Peyer's patch (tissue), 4 donors: ENCODE data around the gene C17orf100. TPM values are rescaled to one million over a fixed set of nuclear protein-coding genes. Genes with fewer than 3 reads are reported as not detected.

Experiments
- DNase-seq, 3 donors: peaks; one replicate each; pipeline ENCODE4 v3.0.0-alpha.2; 2017 to 2019
- H3K27ac ChIP-seq, 4 donors: fragments of 200-600 bp; sonication (generic); one replicate each; pipeline ENCODE4 v1.5.1; 2016 to 2019
- H3K27me3 ChIP-seq, 2 donors: fragments of 200-600 bp; sonication (generic); one replicate each; pipeline ENCODE4 v1.5.1; 2019
- H3K36me3 ChIP-seq, 3 donors: fragments of 200-600 bp; sonication (generic); one replicate each; pipeline ENCODE4 v1.5.1; 2016 to 2019
- H3K4me1 ChIP-seq, 4 donors: fragments of 200-600 bp; sonication (generic); one replicate each; pipeline ENCODE4 v1.5.1; 2016 to 2019
- H3K4me3 ChIP-seq, 4 donors: fragments of 200-600 bp; sonication (generic); 1 replicate in 3 of 4; 2 replicates in 1 of 4; pipeline ENCODE4 v1.5.1; 2016 to 2019; ENCODE audit warnings: mild to moderate bottlenecking in 1 of 4
- H3K9me3 ChIP-seq, 4 donors: fragments of 200-600 bp; sonication (generic); one replicate each; pipeline ENCODE4 v1.5.1; 2016 to 2019; ENCODE audit warnings: mild to moderate bottlenecking in 1 of 4
- CTCF ChIP-seq, 6 experiments: fragments of 450-650 bp in 4 of 6; fragments of 200-600 bp in 2 of 6; sonication (generic) in 1 of 6; IDR thresholded peaks; one replicate each; pipeline ENCODE4 v1.5.1; 2017 to 2019; ENCODE audit warnings: antibody characterized with exemption in 6 of 6, mild to moderate bottlenecking in 3 of 6, moderate library complexity in 1 of 6
- POLR2A ChIP-seq, 2 donors: fragments of 450-650 bp; IDR thresholded peaks; one replicate each; pipeline ENCODE4 v1.5.1; 2017; ENCODE audit warnings: antibody characterized with exemption in 2 of 2, mild to moderate bottlenecking in 2 of 2, moderate library complexity in 2 of 2
- total RNA-seq, 4 donors: library from RNA; depleted of rRNA; stranded (reverse); fragments of >200 nt; gene quantifications; one replicate each; pipeline ENCODE4 v1.1.0, GENCODE V29; 2016

The C17orf100 gene
- total RNA-seq, 4 donors from 2014 or later, result 2.3 to 16.5 (median 3.1) TPM

DNA sequence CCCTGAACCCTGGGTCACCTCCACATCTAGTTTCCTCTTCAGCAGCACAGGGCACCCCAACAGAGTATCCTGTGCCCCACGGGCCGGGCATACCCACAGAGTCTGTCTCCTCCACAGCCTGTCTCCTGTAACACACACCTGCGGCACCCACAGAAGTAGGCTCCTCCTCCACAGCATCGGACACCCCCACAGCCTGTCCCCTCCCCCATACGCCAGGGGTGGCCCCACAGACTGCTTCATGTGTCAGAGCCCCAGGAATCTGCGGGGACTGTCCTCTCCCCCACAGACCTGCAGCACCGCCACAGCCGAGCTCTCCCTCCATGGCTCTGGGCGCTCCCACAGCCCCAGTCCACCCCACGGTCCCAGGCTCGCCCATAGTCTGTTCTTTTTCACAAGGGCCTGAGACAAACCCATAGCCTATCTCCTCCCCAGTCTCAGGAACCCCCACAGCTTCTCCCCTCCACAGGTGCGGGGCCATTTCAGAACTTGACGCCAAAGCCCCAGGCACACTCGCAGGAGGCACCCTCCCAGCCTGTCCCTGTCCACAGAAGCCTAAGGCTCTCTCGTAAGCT, 12.5 kb upstream of the C17orf100 start:
- peaks cover 0 to 19% (median 0%) of the 10 kb centered on the region in 3 donors for H3K36me3 ChIP-seq
- DNase-seq, result no peak
- H3K9me3 ChIP-seq, result no peaks in the 10 kb centered on the region
- H3K4me1 ChIP-seq, result peaks cover 5 to 27% (median 11%) of the 10 kb centered on the region in 4 donors
- no peak overlapping the region for H3K27ac ChIP-seq
- peak overlapping the region; percentile 56 to 87 (median 76) for H3K4me3 ChIP-seq
- H3K27me3 ChIP-seq, result no peaks in the 10 kb centered on the region
- TF ChIP-seq CTCF (IDR thresholded peaks at IDR 0.05), result no peak
- no peak for TF ChIP-seq POLR2A (IDR thresholded peaks at IDR 0.05)

GRCh38 chr17:6639586-6640535, 11.7 kb upstream of the C17orf100 start:
- Histone ChIP-seq H3K27me3 (no peaks in the 10 kb centered on the region), H3K36me3 (peaks cover 0 to 22% (median 0%) of the 10 kb centered on the region in 3 donors), H3K4me3 (peak overlapping the region; percentile 56 to 87 (median 76)), H3K27ac (peak overlapping the region; percentile 85 to 89 (median 85)), H3K4me1 (peaks cover 5 to 27% (median 11%) of the 10 kb centered on the region in 4 donors), H3K9me3 (no peaks in the 10 kb centered on the region)
- no peak for TF ChIP-seq POLR2A (IDR thresholded peaks at IDR 0.05)
- TF ChIP-seq CTCF (IDR thresholded peaks at IDR 0.05), result no peak
- peak; percentile 27 to 69 (median 58) for DNase-seq

DNA sequence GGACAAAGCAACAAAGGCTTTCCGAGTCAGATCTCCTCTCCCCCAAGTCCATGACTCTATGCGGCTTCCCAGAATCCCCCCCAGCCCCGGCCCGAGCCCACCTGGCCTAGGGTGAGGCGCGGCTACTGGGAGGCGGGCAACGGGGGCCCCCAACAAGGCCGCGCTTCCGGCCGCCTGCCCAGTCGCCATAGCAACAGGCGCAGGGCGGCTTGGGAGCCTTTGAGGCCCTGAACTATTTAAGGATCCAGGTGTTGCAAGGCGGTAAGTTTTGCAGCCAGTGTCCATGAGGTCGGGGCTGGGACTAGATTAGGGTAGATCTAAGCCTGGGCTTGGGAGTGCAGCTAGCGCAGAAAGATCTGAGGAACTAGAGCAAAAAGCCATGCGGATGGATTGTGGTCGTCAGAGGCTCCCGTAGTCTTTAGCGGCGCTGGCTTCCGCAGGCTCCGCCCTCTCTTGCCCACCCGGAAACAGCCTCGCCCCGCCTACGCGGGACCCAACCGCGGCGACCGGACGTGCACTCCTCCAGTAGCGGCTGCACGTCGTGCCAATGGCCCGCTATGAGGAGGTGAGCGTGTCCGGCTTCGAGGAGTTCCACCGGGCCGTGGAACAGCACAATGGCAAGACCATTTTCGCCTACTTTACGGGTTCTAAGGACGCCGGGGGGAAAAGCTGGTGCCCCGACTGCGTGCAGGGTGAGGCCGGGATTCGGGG, 10.9 kb upstream of the C17orf100 start, which contains the start of the genes KIAA0753 and TXNDC17:
Gene KIAA0753, minus strand, starts transcription at position 176 of the 711 bp plus-strand sequence. CDS start 5,608 bp downstream, outside the sequence.
Gene TXNDC17, plus strand, starts transcription at position 525 of the 711 bp plus-strand sequence. Its CDS starts 23 bp downstream, at position 548.
- peaks cover 0 to 29% (median 0%) of the 10 kb centered on the region in 3 donors for H3K36me3 ChIP-seq
- H3K9me3 ChIP-seq, result no peaks in the 10 kb centered on the region
- peak within 1 kb of the TSS; percentile 56 to 87 (median 76) for H3K4me3 ChIP-seq
- no peaks in the 10 kb centered on the region for H3K27me3 ChIP-seq
- H3K4me1 ChIP-seq, result peaks cover 5 to 27% (median 11%) of the 10 kb centered on the region in 4 donors
- DNase-seq, result peak; percentile 93 to 97 (median 94)
- no peak for TF ChIP-seq CTCF (IDR thresholded peaks at IDR 0.05)
- TF ChIP-seq POLR2A (IDR thresholded peaks at IDR 0.05), result peak; percentile 90 to 92
- peak within 1 kb of the TSS; percentile 85 to 89 (median 85) for H3K27ac ChIP-seq

GRCh38 chr17:6641247-6641863, 10.2 kb upstream of the C17orf100 start:
- Histone ChIP-seq H3K4me3 (peak overlapping the region; percentile 56 to 87 (median 76)), H3K27ac (peak overlapping the region; percentile 85 to 89 (median 85)), H3K4me1 (peaks cover 5 to 27% (median 11%) of the 10 kb centered on the region in 4 donors), H3K9me3 (no peaks in the 10 kb centered on the region), H3K27me3 (no peaks in the 10 kb centered on the region), H3K36me3 (peaks cover 0 to 29% (median 0%) of the 10 kb centered on the region in 3 donors)
- DNase-seq, result no peak
- TF ChIP-seq POLR2A (IDR thresholded peaks at IDR 0.05), result peak in 1 of 2 donors; percentile 3
- no peak for TF ChIP-seq CTCF (IDR thresholded peaks at IDR 0.05)
